Pons (tissue), 1 donor: ENCODE data around the gene KLHDC1.

Source experiments
- DNase-seq: peaks from one replicate; pipeline ENCODE4 v3.0.0-alpha.2; 2016; ENCODE audit warnings: low spot score

Gene KLHDC1

DNA sequence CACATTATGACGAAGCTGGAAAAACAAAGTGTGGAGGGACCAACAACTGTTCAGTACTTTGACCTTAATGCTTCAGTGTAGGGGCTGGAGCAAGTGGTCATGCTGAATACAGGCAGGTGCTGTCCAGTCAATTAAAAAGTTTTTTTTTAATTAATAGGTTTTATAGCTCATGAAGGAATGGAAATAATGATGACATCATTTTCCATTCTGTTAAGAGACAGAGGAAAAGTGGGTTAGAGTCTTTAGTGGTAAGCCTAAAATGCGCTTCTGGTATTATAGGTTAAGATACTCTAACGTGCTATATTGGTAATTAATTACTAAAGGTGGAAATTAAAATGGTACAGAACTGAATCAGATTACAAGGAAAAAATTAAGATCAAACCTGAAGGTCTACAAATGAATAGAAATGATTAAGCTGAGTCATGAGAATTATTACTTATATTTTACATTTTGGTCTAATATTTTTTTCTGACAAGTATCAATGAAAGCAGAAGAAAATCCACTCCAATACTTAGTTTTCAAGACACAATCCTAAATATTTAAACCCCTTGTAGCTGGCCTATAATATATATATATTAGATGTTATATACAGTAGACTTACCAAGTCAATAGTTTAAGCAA lies 90.6 kb downstream of the KLHDC1 start:
- no peak for DNase-seq

DNA sequence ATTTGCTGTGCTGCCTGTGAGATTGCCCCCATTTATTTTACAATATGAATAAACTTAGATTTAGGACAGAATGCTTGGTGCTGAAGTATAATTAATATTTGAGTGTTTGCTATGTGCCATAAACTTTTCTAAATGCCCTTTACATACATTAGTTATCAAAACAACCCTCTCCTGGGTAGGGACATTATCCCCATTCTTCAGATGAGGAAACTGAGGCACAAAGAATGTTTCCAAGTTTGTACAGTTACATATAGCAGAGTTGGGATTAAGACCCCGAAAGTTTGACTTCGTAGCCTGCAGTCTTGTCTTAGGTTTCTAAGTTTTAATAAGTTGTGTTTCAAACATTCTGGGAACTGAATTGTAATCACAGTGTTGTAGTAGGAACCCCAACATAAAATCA lies 93.4 kb downstream of the KLHDC1 start:
- no peak for DNase-seq

DNA sequence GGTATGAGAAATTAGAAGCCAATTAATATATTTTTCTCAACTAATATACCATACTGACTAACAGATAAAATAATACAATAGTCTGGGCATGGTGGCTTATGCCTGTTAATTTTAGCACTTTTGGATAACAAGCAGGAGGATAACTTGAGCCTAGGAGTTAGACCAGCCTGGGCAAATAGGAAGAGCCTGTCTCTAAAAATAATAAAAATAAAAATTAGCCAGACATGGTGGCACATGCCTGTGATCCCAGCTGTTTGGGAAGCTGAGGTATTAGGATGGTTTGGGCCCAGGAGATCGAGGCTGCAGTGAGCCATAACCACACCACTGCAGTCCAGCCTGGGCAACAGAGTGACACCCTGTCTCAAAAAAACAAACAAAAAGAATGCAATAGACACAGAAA lies 99.7 kb downstream of the KLHDC1 start:
- DNase-seq = no peak

DNA sequence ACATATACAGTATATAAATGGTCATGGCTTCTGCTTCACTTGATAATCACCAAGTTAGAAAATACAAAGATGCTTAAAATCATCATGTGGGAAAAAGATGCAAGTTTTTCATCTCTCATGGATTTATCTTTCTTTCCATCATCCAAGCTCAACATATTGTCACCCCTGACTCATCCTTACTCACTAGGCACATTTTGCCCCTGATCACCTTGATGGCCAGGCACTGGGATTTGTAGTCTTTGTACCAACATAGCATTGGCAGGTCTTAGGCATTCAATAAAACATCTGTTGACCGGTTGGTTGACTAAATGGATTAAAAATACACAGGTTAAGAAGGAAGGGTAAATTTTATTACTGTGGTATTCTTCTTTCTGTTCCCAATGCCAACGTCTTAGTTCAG lies 103.1 kb downstream of the KLHDC1 start:
- DNase-seq = no peak
